Kidney glomerular epithelial cell (primary cell): ENCODE results near the gene VTI1A.
A peak's percentile ranks its signal among the peaks of the same experiment; 100 is the strongest.
"Not testable (repeated sequence)": the region's sequence is repeated elsewhere in the genome, so short reads cannot be mapped to it uniquely, and the experiment has no call there.

ENCODE experiments used
- DNase-seq: peaks from one replicate; lab custom pipeline; 2025; lab: John Stamatoyannopoulos, UW

The VTI1A gene

DNA sequence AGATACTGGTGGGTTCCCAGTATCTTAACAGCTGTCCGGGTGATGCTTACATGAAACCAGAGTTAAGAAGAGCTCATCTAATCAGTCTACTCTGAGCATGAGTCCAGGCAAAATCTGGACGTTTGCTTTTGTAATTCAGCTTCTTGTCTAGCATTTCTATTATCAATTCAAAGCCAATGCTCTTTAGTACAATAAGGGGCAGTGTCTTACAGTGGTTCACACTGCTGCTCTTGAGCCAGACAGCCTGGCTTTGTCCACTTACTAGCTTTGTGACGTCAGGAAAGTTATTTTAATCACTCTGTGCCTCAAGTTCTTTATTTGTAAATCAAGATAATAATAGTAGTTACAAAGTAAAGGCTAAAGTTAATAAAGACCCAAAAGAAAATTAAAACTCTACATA lies 275.7 kb downstream of the VTI1A start:
- DNase-seq, result no peak

DNA sequence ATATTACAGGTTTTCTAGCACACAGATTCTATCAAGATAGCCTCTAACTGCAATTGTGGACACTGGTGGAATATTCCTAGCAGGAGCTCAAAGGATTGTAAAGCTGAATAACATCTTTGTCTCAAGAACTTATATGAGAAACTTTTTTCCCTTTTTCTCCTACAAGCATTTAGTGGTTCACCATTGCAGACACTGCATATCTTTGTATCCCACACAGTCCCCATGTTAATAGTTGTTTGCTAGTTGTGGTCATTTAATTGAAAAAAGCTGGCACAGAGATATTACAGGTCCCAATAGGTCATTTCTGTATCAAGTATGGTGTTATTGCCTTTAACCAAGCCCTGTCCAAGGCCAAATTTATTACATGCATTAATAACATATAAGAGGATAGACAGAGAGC lies 276.9 kb downstream of the VTI1A start:
- no peak for DNase-seq

DNA sequence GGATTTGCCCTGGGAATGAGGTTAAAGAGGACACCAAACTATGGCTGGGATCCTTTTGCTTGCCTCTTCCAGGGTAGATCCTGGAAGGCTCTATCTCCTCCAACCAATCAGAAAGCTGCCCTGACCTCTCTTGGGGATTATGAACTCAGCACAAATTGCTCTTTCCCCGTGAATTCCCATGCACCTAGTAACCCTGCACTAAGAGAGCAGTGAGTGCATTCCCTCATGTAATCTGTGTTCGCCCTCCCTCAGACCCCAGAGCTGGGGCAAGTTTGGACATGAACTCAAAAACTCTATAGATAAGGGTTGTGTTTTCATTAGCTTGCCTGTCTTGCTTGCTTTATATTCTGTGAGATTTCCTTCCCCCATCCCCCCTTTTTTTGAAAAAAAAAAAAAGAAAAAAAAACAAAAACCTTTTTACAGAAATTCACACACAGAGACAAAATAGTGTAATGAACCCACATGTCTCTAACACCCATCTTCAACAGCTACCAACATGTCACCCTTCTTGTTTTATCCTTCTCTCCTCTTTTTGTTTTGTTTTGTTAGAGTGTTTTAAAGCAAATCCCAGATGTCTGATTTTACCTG lies 277.5 kb downstream of the VTI1A start:
- DNase-seq, result no peak

DNA sequence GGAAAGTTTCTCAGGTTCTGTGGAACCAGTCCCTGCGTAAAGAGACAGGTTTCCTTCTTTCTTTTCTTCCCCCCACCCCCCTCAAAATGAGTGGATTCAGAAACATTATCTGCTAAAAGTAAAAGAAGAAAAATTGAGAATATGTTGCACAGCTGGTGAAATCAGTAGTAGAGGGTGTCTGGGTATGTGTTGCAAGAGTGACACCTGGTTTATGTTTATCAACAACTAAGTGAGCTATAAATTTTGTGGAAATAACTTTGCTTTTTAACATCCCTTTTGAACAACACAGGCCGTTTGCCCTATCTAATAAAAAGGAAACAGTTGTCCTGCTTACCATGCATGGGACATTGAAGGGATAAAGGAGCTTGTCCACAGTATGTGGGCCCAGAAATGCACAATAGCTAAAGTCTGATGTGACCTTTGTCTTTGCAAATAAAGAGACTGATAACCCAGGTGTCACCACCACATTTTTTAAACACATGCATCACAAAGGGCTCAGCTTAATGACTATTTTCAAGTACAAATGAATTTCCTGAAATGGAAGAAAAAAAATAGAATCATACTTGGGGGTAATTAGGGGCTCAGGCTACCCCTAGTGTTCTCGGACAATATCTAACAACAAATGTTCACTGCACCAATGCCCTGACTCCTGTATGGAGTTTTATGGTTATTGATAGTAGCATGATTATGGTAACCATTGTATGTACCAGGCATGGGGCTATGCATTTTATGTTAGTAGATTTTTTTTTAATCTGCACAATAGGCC lies 281.3 kb downstream of the VTI1A start:
- no peak for DNase-seq

DNA sequence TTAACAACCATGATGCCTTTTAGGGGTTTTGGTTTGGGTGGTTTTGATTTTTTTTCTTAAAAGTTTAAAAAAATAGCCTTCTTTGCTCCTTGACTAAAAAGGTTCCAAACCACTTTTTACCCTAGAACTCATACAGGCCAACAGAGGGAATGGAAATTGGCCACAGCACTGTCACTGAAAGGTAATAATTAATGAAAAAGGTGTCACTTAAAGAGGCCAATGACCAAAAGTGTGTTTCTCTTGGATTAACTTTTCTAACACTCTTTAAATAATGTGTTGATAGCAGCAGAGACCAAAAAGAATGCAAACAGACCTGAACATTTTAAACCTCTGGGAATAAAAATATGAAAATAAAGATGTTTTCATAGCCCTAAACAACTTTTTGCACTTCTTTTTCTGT lies 282.0 kb downstream of the VTI1A start:
- no peak for DNase-seq

DNA sequence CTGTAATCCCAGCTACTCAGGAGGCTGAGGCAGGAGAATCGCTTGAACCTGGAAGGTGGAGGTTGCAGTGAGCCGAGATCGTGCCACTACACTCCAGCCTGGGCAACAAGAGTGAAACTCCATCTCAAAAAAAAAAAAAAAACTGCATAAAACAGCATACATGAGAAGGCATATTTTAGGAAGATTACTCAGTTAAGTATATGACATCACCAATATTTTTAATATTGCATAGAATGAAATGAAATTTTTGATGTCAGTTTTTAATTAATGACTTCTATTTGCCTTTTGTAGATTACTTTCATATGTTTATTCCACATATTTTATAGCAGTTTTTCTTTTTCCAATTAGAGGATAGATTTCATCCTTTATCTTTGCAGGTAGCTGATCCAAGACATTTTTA lies 284.4 kb downstream of the VTI1A start:
- not testable (repeated sequence) for DNase-seq

DNA sequence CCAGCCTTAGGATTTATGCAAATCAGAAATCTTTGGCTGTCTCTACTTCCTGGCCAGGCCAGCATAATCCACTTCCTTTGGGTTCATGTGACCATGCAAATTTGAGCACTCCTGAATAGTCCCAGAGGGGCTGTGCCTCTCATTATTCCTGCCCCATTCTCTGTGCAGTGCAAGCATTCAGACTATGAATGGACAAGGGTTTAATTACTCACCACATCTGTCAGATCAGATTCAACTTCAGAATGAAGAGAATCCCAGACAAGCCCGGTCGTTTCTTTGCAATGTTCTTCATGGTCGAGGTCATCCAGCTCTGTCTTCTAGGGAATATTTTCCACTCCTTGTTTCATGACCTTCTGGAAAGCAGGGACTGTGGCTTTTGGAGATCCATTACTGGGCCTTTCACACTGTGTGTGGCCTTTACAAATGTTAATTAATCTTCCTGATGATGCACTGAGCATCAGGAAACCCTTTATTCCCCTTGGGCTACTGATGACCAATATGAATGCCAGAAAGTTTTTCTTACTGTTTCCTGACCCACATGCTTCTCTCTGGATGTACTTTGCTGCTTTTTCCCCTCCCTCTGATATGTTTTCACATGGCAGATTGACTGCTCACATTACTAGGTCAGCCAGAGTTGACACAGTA lies 285.4 kb downstream of the VTI1A start:
- no peak for DNase-seq

DNA sequence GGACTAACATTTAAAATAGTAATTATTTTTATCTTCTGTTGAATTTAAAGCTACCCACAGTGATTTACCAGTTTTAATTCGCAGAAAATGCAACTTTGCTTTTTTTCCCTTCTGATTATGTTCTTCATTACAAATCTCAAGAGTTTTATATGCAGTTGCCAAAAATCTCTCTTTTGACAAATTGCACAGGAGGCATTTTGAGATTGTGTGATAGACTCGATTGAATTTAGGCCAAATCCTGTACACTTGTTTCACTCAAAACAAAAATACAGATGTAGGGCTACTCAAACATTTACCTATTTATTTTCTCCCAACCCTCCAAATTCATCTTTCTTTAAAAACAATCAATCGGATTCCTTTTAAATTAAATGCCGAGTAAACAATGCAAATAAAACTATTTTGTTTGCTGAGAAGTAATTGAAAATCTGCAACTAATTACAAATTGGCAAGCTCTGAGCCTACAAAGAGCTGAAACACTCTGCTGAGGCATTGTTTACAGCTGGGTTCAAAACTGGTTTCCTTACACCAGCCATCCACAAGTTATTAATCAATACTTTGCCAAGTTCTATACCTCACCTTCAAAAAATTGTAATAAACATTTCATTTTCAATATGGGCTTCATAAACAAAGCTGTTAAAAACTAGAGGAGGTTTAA lies 288.2 kb downstream of the VTI1A start:
- no peak for DNase-seq

DNA sequence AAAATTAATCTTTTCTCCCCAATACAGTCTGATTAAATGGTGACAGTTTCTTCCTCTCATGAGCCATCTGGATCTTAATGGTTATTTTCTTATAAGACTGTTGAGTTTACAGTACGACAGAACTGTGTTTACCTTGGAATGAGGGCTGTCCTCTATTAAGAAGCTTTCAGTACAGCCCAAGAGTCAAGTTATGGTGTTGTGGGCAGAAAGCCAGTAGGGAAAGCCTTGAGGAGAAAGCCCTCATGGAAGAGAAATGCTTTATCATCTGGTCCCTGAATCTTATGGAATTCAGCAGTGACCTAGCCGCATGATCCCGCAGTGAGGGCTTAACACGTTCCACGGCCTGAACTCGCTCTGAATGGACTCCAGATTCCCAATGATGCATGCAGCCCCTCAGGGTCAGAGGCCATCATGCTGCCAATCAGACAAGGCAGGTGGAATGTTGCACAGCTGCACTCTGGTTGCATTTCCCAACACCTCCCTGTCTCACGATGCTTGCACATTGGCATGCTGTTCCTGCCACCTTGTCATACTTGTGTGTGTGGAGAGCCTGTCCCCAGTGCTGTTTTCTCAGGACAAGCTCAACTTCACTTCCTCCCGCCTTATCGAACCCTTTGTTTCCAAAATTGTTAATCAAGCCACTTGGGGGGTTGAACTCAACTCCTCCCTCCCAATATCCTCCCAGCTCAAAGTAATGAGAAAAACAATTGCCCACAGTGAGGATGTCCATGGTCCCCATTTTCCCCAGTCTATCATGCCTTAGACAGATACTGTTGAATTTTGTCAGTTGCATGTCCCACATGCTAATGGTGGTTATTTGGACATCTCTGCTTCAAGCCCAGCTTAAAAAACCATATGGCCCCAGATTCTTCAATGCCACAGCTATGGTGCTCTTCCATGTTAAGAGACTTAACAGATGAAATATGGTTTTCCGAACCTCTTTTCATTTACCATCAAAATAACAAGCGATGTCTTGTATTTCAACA lies 291.9 kb downstream of the VTI1A start:
- no peak for DNase-seq

DNA sequence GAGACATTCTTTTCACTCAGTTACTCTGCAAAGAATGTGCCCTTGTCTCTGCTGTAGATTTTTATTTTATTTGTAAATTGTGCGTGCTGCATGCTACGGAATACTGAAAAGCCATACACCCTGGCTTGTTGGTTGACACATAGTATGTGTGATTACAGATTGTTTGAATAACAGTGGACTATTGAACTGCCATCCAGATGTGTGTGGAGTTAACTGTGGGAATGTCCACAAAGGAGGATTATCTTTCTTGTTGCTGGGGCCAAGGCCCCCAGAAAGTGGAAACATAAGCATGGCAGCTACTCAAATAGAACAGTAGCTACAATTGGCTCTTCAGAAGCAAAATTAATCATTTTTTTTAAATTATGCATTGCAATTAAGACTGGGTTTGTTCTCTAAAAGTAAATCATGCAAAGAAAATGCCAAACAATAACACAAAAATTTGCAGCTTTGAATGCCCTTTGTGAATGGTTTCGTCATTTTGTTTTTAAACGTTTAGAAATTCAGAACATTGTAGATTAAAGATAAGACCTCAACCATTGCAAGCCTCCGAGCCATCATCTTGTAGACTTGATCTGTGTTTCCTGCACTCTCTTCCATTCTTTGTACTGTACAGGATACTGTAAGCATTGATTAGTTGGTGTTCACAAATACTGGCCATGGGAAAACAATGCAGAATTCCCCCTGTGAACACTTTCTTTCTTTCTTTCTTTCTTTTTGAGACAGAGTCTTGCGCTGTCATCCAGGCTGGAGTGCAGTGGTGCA lies 292.8 kb downstream of the VTI1A start:
- no peak for DNase-seq

DNA sequence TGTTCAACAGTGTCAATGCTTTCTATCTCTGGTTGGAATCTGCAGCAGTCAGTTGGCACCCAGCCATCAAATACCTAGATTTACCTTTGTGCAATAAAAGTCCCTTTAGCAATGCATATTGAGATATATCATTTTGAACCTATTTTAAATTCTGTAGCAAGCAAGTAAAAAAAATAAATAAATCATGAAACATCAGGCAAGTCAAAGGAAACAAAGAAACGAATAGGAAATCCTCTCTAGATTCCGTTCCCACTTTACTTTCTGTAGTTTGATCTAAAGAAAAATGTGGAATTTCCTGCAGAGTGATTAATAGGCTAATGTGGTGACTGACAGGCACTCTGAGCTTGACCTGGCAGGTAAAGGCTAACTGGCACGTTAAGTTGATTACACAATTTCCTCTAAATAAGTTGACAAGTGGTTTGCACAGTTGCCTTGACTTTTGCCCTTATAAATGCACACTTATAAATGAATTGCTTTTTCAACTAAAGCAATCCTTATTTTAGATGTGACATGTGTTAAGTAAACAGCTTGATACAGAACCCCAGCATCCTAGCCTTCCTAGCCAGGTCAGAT lies 294.9 kb downstream of the VTI1A start:
- peak; percentile 17 for DNase-seq

DNA sequence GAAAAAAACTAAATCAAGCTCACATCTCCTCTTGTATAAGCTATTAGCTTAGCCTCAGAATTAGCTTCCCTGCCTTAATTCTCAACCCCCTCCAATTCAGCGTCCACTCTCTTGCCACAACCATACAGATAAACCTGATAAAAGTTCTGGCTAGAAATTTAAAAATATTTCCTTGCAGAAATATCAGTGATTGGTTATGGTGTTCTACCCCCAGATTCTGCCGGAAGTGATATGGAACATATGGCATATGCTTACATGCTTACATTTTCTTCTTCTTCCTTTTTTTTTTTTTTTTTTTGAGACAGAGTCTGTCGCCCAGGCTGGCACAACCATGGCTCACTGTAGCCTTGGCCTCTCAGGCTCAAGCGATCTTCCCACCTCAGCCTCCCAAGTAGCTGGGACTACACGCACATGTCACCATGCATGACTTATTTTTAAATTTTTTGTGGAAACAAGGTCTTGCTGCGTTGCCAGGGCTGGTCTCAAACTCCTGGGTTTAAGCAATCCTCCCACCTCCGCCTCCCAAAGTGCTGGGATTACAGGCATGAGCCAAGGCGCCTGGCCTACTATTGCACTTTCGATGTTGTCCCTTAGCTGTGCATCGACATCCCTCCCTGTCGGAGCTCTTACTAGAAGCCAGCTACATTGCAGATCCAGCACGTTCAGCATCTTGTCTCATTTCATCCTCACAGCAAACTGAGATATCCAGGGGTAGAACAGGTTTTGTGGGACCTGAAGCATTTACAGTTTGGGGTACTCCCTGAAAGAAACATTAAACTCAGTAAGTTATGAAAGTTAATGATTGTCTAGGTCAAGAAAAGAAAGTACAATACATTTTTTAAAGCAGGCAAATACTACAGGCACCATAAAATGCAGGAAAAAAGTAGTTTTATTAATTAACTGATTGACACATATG lies 297.4 kb downstream of the VTI1A start:
- DNase-seq, result no peak

DNA sequence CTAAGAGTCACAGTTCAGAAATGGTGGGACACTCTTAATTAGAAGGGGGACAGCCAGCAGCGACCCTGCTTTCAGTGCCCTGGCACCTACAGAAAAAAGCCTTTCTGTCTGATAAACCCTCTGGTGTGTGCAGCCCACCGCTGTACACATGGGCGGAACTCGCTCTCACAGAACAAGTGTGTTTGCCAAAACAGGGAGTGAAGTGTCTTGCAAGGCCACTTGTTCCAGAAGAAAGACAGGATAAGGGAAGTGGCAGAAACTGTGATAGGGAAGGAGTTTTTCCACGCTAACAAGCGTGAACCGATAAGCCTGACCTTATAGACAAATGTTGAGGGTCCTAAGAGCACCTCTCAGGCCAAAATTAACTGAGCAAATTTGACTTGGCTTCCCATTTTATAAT lies 299.3 kb downstream of the VTI1A start:
- no peak for DNase-seq

DNA sequence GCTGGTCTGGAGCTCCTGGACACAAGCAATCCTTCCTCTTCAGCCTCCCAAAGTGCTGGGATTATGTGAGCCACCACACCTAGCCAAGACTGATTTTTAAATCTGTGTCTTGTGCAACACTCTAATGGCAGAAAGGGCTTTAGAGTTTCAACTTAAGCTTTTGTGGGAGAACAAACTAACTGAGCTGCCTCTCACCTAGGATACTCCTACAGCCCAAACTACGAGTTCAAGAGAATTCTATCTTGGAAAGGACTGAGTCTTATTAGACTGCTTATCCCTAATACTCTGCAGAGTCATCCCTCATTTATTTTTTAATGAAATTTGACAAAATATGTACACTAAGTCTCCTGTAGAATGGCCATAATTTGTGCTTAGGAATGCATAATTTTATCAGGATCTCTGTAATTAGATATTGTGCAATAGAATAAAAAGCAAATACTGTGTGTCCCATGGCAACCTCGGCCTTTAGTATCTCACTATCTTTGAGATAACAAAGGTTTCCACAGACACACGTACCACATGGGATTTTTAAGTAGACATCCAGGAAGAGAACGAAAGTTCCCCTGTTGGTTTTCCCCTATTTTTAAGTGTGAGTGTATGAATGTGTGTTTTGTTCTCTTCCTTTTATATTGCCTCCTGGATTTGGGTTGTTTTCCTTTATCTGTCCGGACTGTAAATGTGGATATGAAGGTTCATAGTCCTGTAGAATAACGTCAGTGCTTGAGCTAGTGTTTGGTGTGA lies 303.6 kb downstream of the VTI1A start:
- DNase-seq, result no peak

DNA sequence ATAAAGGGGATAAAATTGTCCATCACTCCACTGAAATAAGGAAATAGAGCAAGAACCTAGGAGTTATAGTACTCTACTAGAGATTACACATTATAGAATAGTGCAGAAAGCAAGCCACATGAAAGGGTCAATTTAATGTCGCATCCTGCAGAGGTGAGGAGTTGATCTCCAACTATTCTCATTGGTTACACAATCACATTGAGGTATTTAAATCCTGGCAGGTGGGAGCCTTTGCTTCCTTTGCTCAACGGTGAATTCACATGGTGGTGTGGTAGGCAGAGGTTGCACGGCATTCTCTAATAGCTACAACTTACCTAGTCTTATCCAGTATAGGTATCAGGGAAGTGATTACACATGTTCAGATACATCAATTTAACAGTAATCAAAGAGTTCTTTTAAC lies 304.6 kb downstream of the VTI1A start:
- no peak for DNase-seq

DNA sequence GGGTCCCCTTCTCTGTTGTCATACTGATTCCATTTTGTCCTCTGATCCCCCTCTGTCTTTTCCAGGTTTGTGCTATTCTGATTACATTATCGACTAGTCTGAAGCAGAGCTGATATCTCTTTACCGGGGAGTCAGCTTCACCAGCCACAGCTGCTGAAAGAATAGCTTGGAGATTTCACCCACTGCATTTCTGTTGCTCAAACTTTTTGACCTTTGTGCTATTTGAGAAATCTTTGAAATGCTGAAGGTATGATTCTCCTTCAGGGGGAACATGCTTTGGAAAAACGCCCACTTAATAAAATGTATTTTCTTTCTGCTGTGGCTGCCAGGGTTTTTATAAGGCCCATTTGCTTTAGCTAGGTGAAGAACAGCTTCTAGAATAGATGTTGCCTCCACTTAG lies 305.3 kb downstream of the VTI1A start:
- DNase-seq, result no peak

DNA sequence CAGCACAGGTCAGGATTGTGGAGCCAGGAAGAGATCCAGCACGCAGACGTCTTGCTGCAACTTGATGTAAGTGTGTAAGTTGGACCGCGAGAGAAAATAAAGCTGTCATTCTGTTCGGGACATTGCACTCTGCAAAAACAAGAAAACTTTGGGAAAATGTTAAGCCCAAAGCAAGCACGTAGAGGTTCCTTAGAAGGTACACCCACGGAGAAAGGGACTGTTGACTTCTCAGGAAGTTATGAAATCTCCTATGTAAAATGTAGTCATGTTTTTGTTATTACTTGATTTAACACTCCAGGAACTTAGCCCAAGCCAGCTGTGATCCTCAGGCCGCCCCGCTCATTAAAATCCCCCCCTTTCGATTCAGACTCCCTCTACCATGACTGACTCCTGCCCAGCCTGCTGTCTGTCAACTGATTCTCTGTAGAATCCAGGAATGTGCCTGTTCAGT lies 307.0 kb downstream of the VTI1A start:
- peak; percentile 48 for DNase-seq

DNA sequence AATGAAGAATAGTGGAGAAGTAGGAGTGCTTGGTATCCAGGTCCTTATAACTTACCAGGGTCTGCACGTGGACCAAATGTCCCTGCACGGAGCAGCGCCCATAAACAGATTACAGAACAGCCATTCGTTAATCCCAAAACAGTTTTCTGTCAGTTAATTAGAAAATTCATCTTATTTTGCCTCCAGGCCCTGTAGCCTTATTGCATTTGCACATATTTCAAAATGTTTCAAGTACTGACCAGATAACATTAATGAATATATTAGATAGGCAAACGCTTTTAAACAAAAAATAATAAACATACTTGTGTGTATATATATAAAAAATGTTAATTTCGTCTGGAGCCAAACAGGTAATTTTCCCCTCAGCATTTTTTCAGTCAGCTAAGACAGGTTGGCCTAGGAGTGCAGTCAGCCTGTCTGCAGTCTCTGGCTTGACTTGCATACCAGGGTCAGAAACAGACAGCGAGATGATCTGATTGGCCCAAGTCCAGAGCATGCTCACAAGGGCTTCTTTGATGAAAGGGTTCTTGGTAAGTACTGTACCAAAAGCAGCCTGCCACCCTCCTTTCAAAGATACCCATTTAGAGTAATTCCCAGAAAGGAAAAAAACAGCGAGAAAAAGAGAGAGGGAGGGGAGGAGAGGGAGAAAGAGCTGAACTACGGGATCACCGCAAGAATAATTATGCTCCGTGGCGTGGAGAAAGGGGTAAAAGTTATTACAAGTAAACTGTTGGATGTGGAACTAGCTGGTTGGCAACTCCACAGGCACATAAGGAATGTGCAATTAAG lies 308.6 kb downstream of the VTI1A start:
- DNase-seq, result peak; percentile 7
